Right lobe of liver (tissue), 4 donors: ENCODE data around the gene SAMD7.

Experiments used
- CTCF ChIP-seq, 4 donors: fragments of 200-600 bp in 3 of 4; fragments of 450-650 bp in 1 of 4; IDR thresholded peaks; one replicate each; pipeline versions ENCODE4 v1.5.1 to v1.8.0; 2016 to 2022; ENCODE audit warnings: antibody characterized with exemption in 4 of 4, mild to moderate bottlenecking in 2 of 4
- POLR2A ChIP-seq: fragments of 450-650 bp; IDR thresholded peaks from one replicate; pipeline ENCODE4 v1.6.1; 2017; ENCODE audit warnings: antibody characterized with exemption, mild to moderate bottlenecking
- donor health status: DM: no; HTN: no; CAD: no.
- donor health status: DM: no; HTN: no; CAD: no.
- donor health status: DM: no; HTN: yes; CAD: no.

- TF ChIP-seq CTCF (IDR thresholded peaks at IDR 0.05) (no peak), POLR2A (no peak)
These were observed 43.7 kb upstream of the SAMD7 start for GRCh38 chr3:169867584-169868210.
